Measurements from ENCODE around the gene CAST. TPM values are rescaled to one million over a fixed set of nuclear protein-coding genes. Genes with fewer than 3 reads are reported as not detected.
"Not testable (repeated sequence)": the region's sequence is repeated elsewhere in the genome, so short reads cannot be mapped to it uniquely, and the experiment has no call there.

CAST gene, protein sequence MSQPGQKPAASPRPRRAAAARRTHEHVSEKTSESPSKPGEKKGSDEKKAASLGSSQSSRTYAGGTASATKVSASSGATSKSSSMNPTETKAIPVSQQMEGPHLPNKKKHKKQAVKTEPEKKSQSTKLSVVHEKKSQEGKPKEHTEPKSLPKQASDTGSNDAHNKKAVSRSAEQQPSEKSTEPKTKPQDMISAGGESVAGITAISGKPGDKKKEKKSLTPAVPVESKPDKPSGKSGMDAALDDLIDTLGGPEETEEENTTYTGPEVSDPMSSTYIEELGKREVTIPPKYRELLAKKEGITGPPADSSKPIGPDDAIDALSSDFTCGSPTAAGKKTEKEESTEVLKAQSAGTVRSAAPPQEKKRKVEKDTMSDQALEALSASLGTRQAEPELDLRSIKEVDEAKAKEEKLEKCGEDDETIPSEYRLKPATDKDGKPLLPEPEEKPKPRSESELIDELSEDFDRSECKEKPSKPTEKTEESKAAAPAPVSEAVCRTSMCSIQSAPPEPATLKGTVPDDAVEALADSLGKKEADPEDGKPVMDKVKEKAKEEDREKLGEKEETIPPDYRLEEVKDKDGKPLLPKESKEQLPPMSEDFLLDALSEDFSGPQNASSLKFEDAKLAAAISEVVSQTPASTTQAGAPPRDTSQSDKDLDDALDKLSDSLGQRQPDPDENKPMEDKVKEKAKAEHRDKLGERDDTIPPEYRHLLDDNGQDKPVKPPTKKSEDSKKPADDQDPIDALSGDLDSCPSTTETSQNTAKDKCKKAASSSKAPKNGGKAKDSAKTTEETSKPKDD
- total RNA-seq = 97.0 and 111 TPM in 2 replicates
- long read RNA-seq, full-length matches to known transcripts = 36 of 124 reads
- long read RNA-seq, partial matches to known transcripts = 34 of 124 reads
- long read RNA-seq, other reads (novel, unspliced or antisense) = 54 of 124 reads

DNA sequence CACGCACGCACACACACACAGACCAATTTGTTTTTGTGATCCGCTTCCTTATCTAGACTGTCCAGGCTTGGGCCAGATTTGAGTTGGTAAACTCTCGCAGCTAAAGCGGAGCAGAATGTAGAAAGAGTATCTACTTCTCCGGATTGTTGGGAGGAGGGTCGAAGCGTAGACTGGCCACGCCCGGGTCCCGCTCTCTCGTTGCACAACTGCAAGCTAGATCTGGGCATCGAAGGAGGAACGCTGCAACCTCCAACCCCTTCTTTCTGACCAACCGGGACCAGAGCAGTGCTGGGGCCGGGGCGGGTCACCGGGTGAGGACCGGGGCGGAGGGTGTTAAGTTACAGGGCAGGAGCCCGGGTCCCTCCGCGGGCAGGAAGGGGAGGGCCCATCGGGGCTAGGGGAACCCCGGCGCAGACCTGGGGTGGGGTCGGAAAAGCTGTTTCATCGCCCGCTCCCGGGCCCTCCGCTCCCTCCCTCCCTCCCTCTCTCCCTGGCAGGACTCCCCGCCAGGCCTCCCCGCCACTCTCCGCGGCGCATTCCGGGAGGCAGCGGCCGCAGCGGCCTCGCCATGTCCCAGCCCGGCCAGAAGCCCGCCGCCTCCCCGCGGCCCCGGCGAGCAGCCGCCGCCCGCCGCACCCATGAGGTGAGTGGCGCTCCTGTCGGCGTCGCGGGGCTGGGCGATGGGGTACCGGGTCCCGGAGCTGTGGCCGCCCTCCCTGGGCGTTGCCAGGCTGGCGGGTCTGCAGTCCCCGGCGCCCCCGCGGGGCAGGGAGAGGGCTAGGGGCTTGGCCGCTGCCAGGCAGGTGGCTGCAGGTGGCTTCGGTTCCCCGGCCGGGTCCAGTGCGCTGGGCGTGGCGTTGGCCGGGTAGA, at the start of gene CAST:
TSS of gene CAST (plus strand) at position 522 of the 870 bp plus-strand sequence. CDS start at position 569, 47 bp downstream.
- Mint-ChIP-seq H3K9me3 (ENCODE audit: low read depth) (no peaks in the 10 kb centered on the region), H3K4me3 (ENCODE audit: low read depth) (peak within 1 kb of the TSS; percentile 86), H3K4me1 (ENCODE audit: low read depth) (peaks cover 30% of the 10 kb centered on the region), H3K27ac (peak within 1 kb of the TSS; percentile 94), H3K36me3 (ENCODE audit: insufficient read depth) (no peaks in the 10 kb centered on the region), H3K27me3 (peaks cover 3% of the 10 kb centered on the region)
- TF ChIP-seq, protein P1, sequence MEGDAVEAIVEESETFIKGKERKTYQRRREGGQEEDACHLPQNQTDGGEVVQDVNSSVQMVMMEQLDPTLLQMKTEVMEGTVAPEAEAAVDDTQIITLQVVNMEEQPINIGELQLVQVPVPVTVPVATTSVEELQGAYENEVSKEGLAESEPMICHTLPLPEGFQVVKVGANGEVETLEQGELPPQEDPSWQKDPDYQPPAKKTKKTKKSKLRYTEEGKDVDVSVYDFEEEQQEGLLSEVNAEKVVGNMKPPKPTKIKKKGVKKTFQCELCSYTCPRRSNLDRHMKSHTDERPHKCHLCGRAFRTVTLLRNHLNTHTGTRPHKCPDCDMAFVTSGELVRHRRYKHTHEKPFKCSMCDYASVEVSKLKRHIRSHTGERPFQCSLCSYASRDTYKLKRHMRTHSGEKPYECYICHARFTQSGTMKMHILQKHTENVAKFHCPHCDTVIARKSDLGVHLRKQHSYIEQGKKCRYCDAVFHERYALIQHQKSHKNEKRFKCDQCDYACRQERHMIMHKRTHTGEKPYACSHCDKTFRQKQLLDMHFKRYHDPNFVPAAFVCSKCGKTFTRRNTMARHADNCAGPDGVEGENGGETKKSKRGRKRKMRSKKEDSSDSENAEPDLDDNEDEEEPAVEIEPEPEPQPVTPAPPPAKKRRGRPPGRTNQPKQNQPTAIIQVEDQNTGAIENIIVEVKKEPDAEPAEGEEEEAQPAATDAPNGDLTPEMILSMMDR (IDR thresholded peaks at IDR 0.05; ENCODE audit: unreplicated experiment) = no peak
- DNase-seq (ENCODE audit: low spot score, unreplicated experiment) = peak; percentile 69

DNA sequence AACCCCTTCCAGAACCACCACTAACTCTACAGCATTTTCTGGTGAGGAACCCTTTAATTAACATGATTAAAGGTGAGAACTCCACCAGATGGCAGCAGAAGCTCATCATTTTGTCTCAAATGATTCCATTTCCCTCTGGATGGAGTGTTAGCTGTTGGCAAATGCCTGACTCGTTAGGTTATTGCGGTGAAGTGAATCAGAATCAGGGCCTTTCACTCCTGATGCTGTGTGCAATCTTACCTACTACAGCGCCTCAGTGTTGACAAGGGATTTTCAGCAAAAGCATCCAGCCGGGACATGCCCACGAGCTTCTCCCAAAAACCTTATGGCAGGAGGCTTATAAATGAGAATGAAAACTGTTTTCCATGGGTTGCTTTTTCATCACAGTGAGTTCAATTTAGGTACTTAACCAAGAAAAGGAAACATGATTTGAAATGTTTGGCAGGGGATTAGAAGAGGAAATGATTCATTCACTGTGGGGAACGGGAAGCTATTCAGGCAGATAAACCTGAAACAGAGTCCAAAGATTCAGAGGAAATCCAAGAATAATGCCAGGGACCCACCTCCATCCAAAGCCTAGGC, 48.0 kb upstream of the CAST start:
- Mint-ChIP-seq H3K4me3 (ENCODE audit: low read depth) (no peak overlapping the region), H3K36me3 (ENCODE audit: insufficient read depth) (no peaks in the 10 kb centered on the region), H3K4me1 (ENCODE audit: low read depth) (no peaks in the 10 kb centered on the region), H3K9me3 (ENCODE audit: low read depth) (peaks cover 7% of the 10 kb centered on the region), H3K27me3 (no peaks in the 10 kb centered on the region), H3K27ac (no peak overlapping the region)
- TF ChIP-seq, protein P1 (IDR thresholded peaks at IDR 0.05; ENCODE audit: unreplicated experiment) = peak; percentile 69
- peak; percentile 43 for DNase-seq (ENCODE audit: low spot score, unreplicated experiment)

DNA sequence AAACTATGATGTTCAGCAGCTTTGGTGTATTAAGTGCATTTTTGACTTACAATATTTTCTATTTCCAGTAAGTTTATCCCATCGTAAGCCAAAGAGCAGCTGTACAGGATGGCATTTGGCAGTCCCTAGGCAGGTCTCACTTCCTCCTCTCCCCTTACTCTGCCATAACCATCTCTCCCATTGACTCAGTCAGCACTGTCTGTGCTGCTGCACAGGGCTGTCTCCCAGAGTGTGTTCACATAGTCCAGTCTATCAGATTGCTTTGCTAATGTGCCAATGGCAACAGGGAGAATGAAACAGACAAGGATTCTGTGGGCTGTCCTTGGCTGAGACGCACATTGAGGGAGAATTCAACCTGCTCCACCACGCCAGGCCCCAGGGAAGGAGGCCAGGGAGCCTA, 47.0 kb upstream of the CAST start:
- no peak overlapping the region for H3K27ac Mint-ChIP-seq
- H3K4me3 Mint-ChIP-seq (ENCODE audit: low read depth) = no peak overlapping the region
- TF ChIP-seq, protein P1 (IDR thresholded peaks at IDR 0.05; ENCODE audit: unreplicated experiment) = no peak

GRCh38 chr5:96616801-96617200, 45.4 kb upstream of the CAST start:
- no peak for DNase-seq (ENCODE audit: low spot score, unreplicated experiment)
- H3K4me3 Mint-ChIP-seq (ENCODE audit: low read depth) = no peak overlapping the region
- peaks cover 2% of the 10 kb centered on the region for H3K27me3 Mint-ChIP-seq
- TF ChIP-seq, protein P1 (IDR thresholded peaks at IDR 0.05; ENCODE audit: unreplicated experiment) = no peak
- no peak overlapping the region for H3K27ac Mint-ChIP-seq
- H3K9me3 Mint-ChIP-seq (ENCODE audit: low read depth) = peaks cover 3% of the 10 kb centered on the region
- no peaks in the 10 kb centered on the region for H3K4me1 Mint-ChIP-seq (ENCODE audit: low read depth)
- H3K36me3 Mint-ChIP-seq (ENCODE audit: insufficient read depth) = no peaks in the 10 kb centered on the region

More for the DNA sequence above, 47.0 kb upstream of the CAST start:
- no peaks in the 10 kb centered on the region for H3K27me3 Mint-ChIP-seq
- no peaks in the 10 kb centered on the region for H3K4me1 Mint-ChIP-seq (ENCODE audit: low read depth)
- no peak for DNase-seq (ENCODE audit: low spot score, unreplicated experiment)
- peaks cover 5% of the 10 kb centered on the region for H3K9me3 Mint-ChIP-seq (ENCODE audit: low read depth)
- H3K36me3 Mint-ChIP-seq (ENCODE audit: insufficient read depth) = no peaks in the 10 kb centered on the region

- H3K9me3 Mint-ChIP-seq (ENCODE audit: low read depth); H3K36me3 Mint-ChIP-seq (ENCODE audit: insufficient read depth); H3K27ac Mint-ChIP-seq; H3K27me3 Mint-ChIP-seq; H3K4me1 Mint-ChIP-seq (ENCODE audit: low read depth); DNase-seq (ENCODE audit: low spot score, unreplicated experiment); H3K4me3 Mint-ChIP-seq (ENCODE audit: low read depth): not testable (repeated sequence)
Observed at GRCh38 chr5:96618311-96619016, 43.7 kb upstream of the CAST start.
